Measurements from ENCODE around the gene HAX1. TPM values are rescaled to one million over a fixed set of nuclear protein-coding genes. Genes with fewer than 3 reads are reported as not detected.

The HAX1 gene
- polyA plus RNA-seq, 1 experiment: 268 TPM

- ChIA-PET CTCF (no interaction called here), POLR2A (no interaction called here)
- peaks cover 17% of the 10 kb centered on the region for H3K36me3 ChIP-seq (ENCODE audit: control insufficient read depth, insufficient read depth, low read length)
- H3K4me3 ChIP-seq (ENCODE audit: low read depth, low read length): no peak overlapping the region
- H3K27me3 ChIP-seq (ENCODE audit: control insufficient read depth, insufficient read depth, low read length): no peaks in the 10 kb centered on the region
- TF ChIP-seq CTCF (IDR thresholded peaks at IDR 0.05; ENCODE audit: insufficient read depth, low read depth, low read length): no peak
- no peak for DNase-seq (ENCODE audit: low read depth)
Observed at GRCh38 chr1:154236855-154237254, 35.6 kb upstream of the HAX1 start.

DNA sequence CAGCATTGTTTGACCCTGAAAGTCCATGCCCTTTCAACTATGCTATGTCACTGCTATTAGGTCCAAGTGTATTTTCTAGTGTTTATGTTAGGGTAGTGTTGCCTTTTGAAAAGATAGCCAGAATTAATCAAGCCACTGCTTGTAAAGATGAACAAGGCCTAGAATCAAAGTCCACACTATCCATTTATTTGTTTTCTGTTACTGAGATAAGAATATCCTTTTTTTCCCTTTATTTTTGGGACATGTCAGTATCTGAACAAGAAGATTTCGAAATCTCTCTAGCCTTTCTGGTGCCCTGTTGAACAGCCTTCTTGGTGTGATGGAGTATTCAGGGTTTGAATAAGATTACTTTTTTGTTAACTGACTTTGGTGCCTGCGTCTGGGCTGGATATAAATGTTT is 35.0 kb upstream of the HAX1 start:
- ChIA-PET CTCF (no interaction called here), POLR2A (no interaction called here)
- TF ChIP-seq CTCF (IDR thresholded peaks at IDR 0.05; ENCODE audit: insufficient read depth, low read depth, low read length): no peak
- DNase-seq (ENCODE audit: low read depth): no peak
- Histone ChIP-seq H3K4me3 (ENCODE audit: low read depth, low read length) (no peak overlapping the region), H3K36me3 (ENCODE audit: control insufficient read depth, insufficient read depth, low read length) (peaks cover 17% of the 10 kb centered on the region), H3K27me3 (ENCODE audit: control insufficient read depth, insufficient read depth, low read length) (no peaks in the 10 kb centered on the region)

GRCh38 chr1:154237880-154238506 is 34.4 kb upstream of the HAX1 start:
- TF ChIP-seq CTCF (IDR thresholded peaks at IDR 0.05; ENCODE audit: insufficient read depth, low read depth, low read length): no peak
- ChIA-PET POLR2A (no interaction called here), CTCF (interaction anchor here (1.0 kb wide), 1 partner anchor 20 kb away, joined by 3 read pairs; no protein-coding TSS in a partner anchor)
- no peak for DNase-seq (ENCODE audit: low read depth)
- no peaks in the 10 kb centered on the region for H3K27me3 ChIP-seq (ENCODE audit: control insufficient read depth, insufficient read depth, low read length)
- H3K36me3 ChIP-seq (ENCODE audit: control insufficient read depth, insufficient read depth, low read length): peaks cover 15% of the 10 kb centered on the region
- H3K4me3 ChIP-seq (ENCODE audit: low read depth, low read length): no peak overlapping the region

DNA sequence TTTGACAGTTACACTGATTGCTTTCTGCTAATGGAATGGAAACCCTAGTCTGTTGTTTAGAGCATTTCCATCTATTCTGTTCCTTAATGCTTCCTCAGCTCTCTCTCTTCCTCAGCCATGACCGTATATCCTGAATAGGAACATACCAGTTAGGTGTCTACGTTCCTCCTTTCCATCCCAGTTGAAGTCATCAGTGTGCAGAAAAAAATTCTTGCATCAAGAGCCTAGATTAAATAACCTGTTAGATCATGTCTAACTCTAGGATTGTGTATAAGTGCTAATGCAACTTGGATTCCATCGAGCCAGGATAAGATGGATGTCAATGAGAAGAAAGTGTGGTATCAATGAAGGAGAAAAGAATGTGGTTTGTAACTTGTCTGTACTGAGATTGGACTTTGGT is 32.9 kb upstream of the HAX1 start:
- no peak for TF ChIP-seq CTCF (IDR thresholded peaks at IDR 0.05; ENCODE audit: insufficient read depth, low read depth, low read length)
- ChIA-PET CTCF (no interaction called here), POLR2A (no interaction called here)
- no peak for DNase-seq (ENCODE audit: low read depth)
- Histone ChIP-seq H3K4me3 (ENCODE audit: low read depth, low read length) (no peak overlapping the region), H3K36me3 (ENCODE audit: control insufficient read depth, insufficient read depth, low read length) (peaks cover 20% of the 10 kb centered on the region), H3K27me3 (ENCODE audit: control insufficient read depth, insufficient read depth, low read length) (no peaks in the 10 kb centered on the region)

DNA sequence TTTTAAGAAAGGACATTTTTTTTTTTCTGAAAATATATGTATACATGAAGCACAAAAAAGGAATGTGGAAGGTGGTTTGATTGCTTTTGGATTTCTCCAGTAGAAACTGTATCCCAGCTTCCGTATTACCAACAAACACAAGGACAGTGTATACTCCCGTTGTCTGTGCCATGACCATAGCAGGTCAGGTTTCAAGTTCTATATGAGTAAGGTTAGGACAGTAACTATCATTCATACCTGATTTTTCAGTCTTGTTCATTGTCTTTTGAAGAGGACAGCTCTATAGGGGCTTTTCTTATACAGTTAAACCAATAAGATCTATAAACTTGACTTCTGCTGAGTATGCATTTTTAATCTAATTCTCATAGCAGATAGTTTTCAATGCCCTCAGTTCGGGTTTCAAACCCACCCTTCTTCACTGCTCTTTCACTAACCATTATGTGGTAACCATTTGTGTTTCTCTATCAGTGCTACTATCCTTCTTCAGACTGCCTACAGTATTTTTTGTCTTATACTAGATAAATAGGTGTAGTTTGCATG is 32.1 kb upstream of the HAX1 start:
- H3K27me3 ChIP-seq (ENCODE audit: control insufficient read depth, insufficient read depth, low read length): no peaks in the 10 kb centered on the region
- no peak overlapping the region for H3K4me3 ChIP-seq (ENCODE audit: low read depth, low read length)
- peaks cover 20% of the 10 kb centered on the region for H3K36me3 ChIP-seq (ENCODE audit: control insufficient read depth, insufficient read depth, low read length)
- ChIA-PET POLR2A (no interaction called here), CTCF (no interaction called here)
- no peak for TF ChIP-seq CTCF (IDR thresholded peaks at IDR 0.05; ENCODE audit: insufficient read depth, low read depth, low read length)
- DNase-seq (ENCODE audit: low read depth): no peak
